ENCODE results near the gene MVD.

DNA sequence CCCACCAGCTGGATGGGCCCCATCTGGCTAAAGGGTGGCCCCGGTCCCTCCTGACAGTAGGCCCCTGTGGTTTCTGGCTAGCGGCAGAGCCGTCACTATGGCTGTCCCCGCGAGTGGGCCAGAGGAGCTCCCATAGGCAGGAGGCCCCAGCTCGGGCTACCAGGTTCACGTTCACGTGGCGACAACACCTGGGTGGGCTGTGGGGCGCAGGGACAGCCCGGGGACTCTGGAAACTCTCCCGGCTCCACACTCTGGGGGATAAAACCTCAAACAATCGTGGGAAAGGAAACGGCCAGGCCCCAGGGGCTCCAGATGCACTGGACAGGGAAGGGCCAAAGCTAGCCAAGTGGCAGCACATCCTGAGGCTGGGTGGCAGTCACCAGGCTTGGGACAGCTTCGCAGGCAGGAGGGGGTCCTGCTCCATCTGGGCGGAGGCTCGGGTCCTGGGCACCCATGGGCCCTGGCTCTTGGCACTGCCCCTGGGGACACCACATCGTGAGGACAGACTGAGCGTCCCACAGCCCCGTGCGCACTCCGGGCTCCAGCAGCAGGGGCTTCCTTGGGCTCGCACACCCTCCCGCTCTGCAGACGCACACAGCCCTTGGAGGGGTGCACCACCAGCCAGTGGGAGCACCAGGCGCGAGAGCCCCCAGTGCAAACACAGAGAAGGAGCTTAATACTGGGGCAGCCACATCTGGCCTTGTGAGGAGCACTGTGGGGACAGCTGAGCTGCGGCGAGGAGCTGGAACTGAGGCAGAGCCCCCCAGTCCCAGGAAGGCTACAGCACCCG lies 38.9 kb upstream of the MVD start:
- TF ChIP-seq, protein P1, sequence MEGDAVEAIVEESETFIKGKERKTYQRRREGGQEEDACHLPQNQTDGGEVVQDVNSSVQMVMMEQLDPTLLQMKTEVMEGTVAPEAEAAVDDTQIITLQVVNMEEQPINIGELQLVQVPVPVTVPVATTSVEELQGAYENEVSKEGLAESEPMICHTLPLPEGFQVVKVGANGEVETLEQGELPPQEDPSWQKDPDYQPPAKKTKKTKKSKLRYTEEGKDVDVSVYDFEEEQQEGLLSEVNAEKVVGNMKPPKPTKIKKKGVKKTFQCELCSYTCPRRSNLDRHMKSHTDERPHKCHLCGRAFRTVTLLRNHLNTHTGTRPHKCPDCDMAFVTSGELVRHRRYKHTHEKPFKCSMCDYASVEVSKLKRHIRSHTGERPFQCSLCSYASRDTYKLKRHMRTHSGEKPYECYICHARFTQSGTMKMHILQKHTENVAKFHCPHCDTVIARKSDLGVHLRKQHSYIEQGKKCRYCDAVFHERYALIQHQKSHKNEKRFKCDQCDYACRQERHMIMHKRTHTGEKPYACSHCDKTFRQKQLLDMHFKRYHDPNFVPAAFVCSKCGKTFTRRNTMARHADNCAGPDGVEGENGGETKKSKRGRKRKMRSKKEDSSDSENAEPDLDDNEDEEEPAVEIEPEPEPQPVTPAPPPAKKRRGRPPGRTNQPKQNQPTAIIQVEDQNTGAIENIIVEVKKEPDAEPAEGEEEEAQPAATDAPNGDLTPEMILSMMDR (conservative IDR thresholded peaks at IDR 0.05 in 1 of 2, IDR thresholded peaks at IDR 0.05 in 1 of 2; ENCODE audit: extremely low read depth in 1 of 2, insufficient read depth in 1 of 2, low read depth in 1 of 2, low read length in 2 of 2): no peak
- no peak for TF ChIP-seq EZH2 (IDR thresholded peaks at IDR 0.05; ENCODE audit: borderline replicate concordance, low read length)
